ENCODE measurements around the gene LRRC8C.

The LRRC8C gene

GRCh38 chr1:89687254-89687653 is 54.3 kb downstream of the LRRC8C start:
- H3K4me1 ChIP-seq (ENCODE audit: control insufficient read depth, insufficient read depth, low read length, poor library complexity, severe bottlenecking): peaks cover 4% of the 10 kb centered on the region
- no peak overlapping the region for H3K27ac ChIP-seq (ENCODE audit: insufficient read depth, low read length, poor library complexity, severe bottlenecking)

GRCh38 chr1:89688607-89689006 is 55.7 kb downstream of the LRRC8C start:
- H3K4me1 ChIP-seq (ENCODE audit: control insufficient read depth, insufficient read depth, low read length, poor library complexity, severe bottlenecking): peaks cover 16% of the 10 kb centered on the region
- no peak overlapping the region for H3K27ac ChIP-seq (ENCODE audit: insufficient read depth, low read length, poor library complexity, severe bottlenecking)
- no peaks in the 10 kb centered on the region for H3K9me3 ChIP-seq (ENCODE audit: control insufficient read depth, low read length)
- DNase-seq: no peak
- H3K4me3 ChIP-seq (ENCODE audit: insufficient read depth, low read depth, low read length, poor library complexity, severe bottlenecking): no peak overlapping the region
- H3K27me3 ChIP-seq (replicated peaks; ENCODE audit: control insufficient read depth, insufficient read depth, low read length, poor library complexity, severe bottlenecking): no peaks in the 10 kb centered on the region
- H3K36me3 ChIP-seq (ENCODE audit: control insufficient read depth, insufficient read depth, low read length): peaks cover 38% of the 10 kb centered on the region

More at GRCh38 chr1:89687254-89687653, 54.3 kb downstream of the LRRC8C start:
- no peak for DNase-seq
- Histone ChIP-seq H3K27me3 (replicated peaks; ENCODE audit: control insufficient read depth, insufficient read depth, low read length, poor library complexity, severe bottlenecking) (no peaks in the 10 kb centered on the region), H3K9me3 (ENCODE audit: control insufficient read depth, low read length) (no peaks in the 10 kb centered on the region), H3K36me3 (ENCODE audit: control insufficient read depth, insufficient read depth, low read length) (peaks cover 38% of the 10 kb centered on the region), H3K4me3 (ENCODE audit: insufficient read depth, low read depth, low read length, poor library complexity, severe bottlenecking) (no peak overlapping the region)

- Histone ChIP-seq H3K4me1 (ENCODE audit: control insufficient read depth, insufficient read depth, low read length, poor library complexity, severe bottlenecking) (peaks cover 18% of the 10 kb centered on the region), H3K27ac (ENCODE audit: insufficient read depth, low read length, poor library complexity, severe bottlenecking) (no peak overlapping the region), H3K36me3 (ENCODE audit: control insufficient read depth, insufficient read depth, low read length) (peaks cover 38% of the 10 kb centered on the region), H3K4me3 (ENCODE audit: insufficient read depth, low read depth, low read length, poor library complexity, severe bottlenecking) (no peak overlapping the region), H3K9me3 (ENCODE audit: control insufficient read depth, low read length) (no peaks in the 10 kb centered on the region), H3K27me3 (replicated peaks; ENCODE audit: control insufficient read depth, insufficient read depth, low read length, poor library complexity, severe bottlenecking) (no peaks in the 10 kb centered on the region)
- DNase-seq: no peak
Observed at GRCh38 chr1:89689234-89689633, 56.3 kb downstream of the LRRC8C start.

- Histone ChIP-seq H3K9me3 (ENCODE audit: control insufficient read depth, low read length) (no peaks in the 10 kb centered on the region), H3K36me3 (ENCODE audit: control insufficient read depth, insufficient read depth, low read length) (peaks cover 38% of the 10 kb centered on the region), H3K27me3 (replicated peaks; ENCODE audit: control insufficient read depth, insufficient read depth, low read length, poor library complexity, severe bottlenecking) (no peaks in the 10 kb centered on the region), H3K4me3 (ENCODE audit: insufficient read depth, low read depth, low read length, poor library complexity, severe bottlenecking) (no peak overlapping the region), H3K4me1 (ENCODE audit: control insufficient read depth, insufficient read depth, low read length, poor library complexity, severe bottlenecking) (peaks cover 25% of the 10 kb centered on the region), H3K27ac (ENCODE audit: insufficient read depth, low read length, poor library complexity, severe bottlenecking) (no peak overlapping the region)
- DNase-seq: no peak
Observed at GRCh38 chr1:89690595-89690994, 57.7 kb downstream of the LRRC8C start.

GRCh38 chr1:89692601-89693521 is 59.9 kb downstream of the LRRC8C start:
- no peak for DNase-seq
- no peaks in the 10 kb centered on the region for H3K9me3 ChIP-seq (ENCODE audit: control insufficient read depth, low read length)
- peaks cover 20% of the 10 kb centered on the region for H3K36me3 ChIP-seq (ENCODE audit: control insufficient read depth, insufficient read depth, low read length)
- no peak overlapping the region for H3K4me3 ChIP-seq (ENCODE audit: insufficient read depth, low read depth, low read length, poor library complexity, severe bottlenecking)
- H3K4me1 ChIP-seq (ENCODE audit: control insufficient read depth, insufficient read depth, low read length, poor library complexity, severe bottlenecking): peaks cover 42% of the 10 kb centered on the region
- H3K27ac ChIP-seq (ENCODE audit: insufficient read depth, low read length, poor library complexity, severe bottlenecking): peak overlapping the region; percentile 8
- no peaks in the 10 kb centered on the region for H3K27me3 ChIP-seq (replicated peaks; ENCODE audit: control insufficient read depth, insufficient read depth, low read length, poor library complexity, severe bottlenecking)

GRCh38 chr1:89695847-89696246 is 62.9 kb downstream of the LRRC8C start:
- Histone ChIP-seq H3K36me3 (ENCODE audit: control insufficient read depth, insufficient read depth, low read length) (no peaks in the 10 kb centered on the region), H3K4me3 (ENCODE audit: insufficient read depth, low read depth, low read length, poor library complexity, severe bottlenecking) (no peak overlapping the region), H3K9me3 (ENCODE audit: control insufficient read depth, low read length) (no peaks in the 10 kb centered on the region), H3K27ac (ENCODE audit: insufficient read depth, low read length, poor library complexity, severe bottlenecking) (peak overlapping the region; percentile 18), H3K4me1 (ENCODE audit: control insufficient read depth, insufficient read depth, low read length, poor library complexity, severe bottlenecking) (peaks cover 60% of the 10 kb centered on the region), H3K27me3 (replicated peaks; ENCODE audit: control insufficient read depth, insufficient read depth, low read length, poor library complexity, severe bottlenecking) (no peaks in the 10 kb centered on the region)
- no peak for DNase-seq

GRCh38 chr1:89697383-89697782 is 64.5 kb downstream of the LRRC8C start:
- no peak overlapping the region for H3K4me3 ChIP-seq (ENCODE audit: insufficient read depth, low read depth, low read length, poor library complexity, severe bottlenecking)
- H3K27me3 ChIP-seq (replicated peaks; ENCODE audit: control insufficient read depth, insufficient read depth, low read length, poor library complexity, severe bottlenecking): no peaks in the 10 kb centered on the region
- no peak overlapping the region for H3K27ac ChIP-seq (ENCODE audit: insufficient read depth, low read length, poor library complexity, severe bottlenecking)
- peaks cover 7% of the 10 kb centered on the region for H3K36me3 ChIP-seq (ENCODE audit: control insufficient read depth, insufficient read depth, low read length)
- no peak for DNase-seq
- H3K4me1 ChIP-seq (ENCODE audit: control insufficient read depth, insufficient read depth, low read length, poor library complexity, severe bottlenecking): peaks cover 62% of the 10 kb centered on the region
- H3K9me3 ChIP-seq (ENCODE audit: control insufficient read depth, low read length): no peaks in the 10 kb centered on the region

- Histone ChIP-seq H3K27ac (ENCODE audit: insufficient read depth, low read length, poor library complexity, severe bottlenecking) (no peak overlapping the region), H3K9me3 (ENCODE audit: control insufficient read depth, low read length) (no peaks in the 10 kb centered on the region), H3K4me1 (ENCODE audit: control insufficient read depth, insufficient read depth, low read length, poor library complexity, severe bottlenecking) (peaks cover 55% of the 10 kb centered on the region), H3K4me3 (ENCODE audit: insufficient read depth, low read depth, low read length, poor library complexity, severe bottlenecking) (no peak overlapping the region), H3K36me3 (ENCODE audit: control insufficient read depth, insufficient read depth, low read length) (peaks cover 7% of the 10 kb centered on the region), H3K27me3 (replicated peaks; ENCODE audit: control insufficient read depth, insufficient read depth, low read length, poor library complexity, severe bottlenecking) (no peaks in the 10 kb centered on the region)
- no peak for DNase-seq
Observed at GRCh38 chr1:89698020-89698560, 65.2 kb downstream of the LRRC8C start.

GRCh38 chr1:89698624-89699023 is 65.7 kb downstream of the LRRC8C start:
- Histone ChIP-seq H3K27ac (ENCODE audit: insufficient read depth, low read length, poor library complexity, severe bottlenecking) (no peak overlapping the region), H3K9me3 (ENCODE audit: control insufficient read depth, low read length) (no peaks in the 10 kb centered on the region), H3K27me3 (replicated peaks; ENCODE audit: control insufficient read depth, insufficient read depth, low read length, poor library complexity, severe bottlenecking) (no peaks in the 10 kb centered on the region), H3K4me1 (ENCODE audit: control insufficient read depth, insufficient read depth, low read length, poor library complexity, severe bottlenecking) (peaks cover 51% of the 10 kb centered on the region), H3K4me3 (ENCODE audit: insufficient read depth, low read depth, low read length, poor library complexity, severe bottlenecking) (no peak overlapping the region), H3K36me3 (ENCODE audit: control insufficient read depth, insufficient read depth, low read length) (peaks cover 7% of the 10 kb centered on the region)
- no peak for DNase-seq

GRCh38 chr1:89699451-89699986 is 66.6 kb downstream of the LRRC8C start:
- peak overlapping the region; percentile 16 for H3K27ac ChIP-seq (ENCODE audit: insufficient read depth, low read length, poor library complexity, severe bottlenecking)
- H3K36me3 ChIP-seq (ENCODE audit: control insufficient read depth, insufficient read depth, low read length): peaks cover 12% of the 10 kb centered on the region
- peaks cover 49% of the 10 kb centered on the region for H3K4me1 ChIP-seq (ENCODE audit: control insufficient read depth, insufficient read depth, low read length, poor library complexity, severe bottlenecking)
- no peaks in the 10 kb centered on the region for H3K27me3 ChIP-seq (replicated peaks; ENCODE audit: control insufficient read depth, insufficient read depth, low read length, poor library complexity, severe bottlenecking)
- no peak for DNase-seq
- no peaks in the 10 kb centered on the region for H3K9me3 ChIP-seq (ENCODE audit: control insufficient read depth, low read length)
- no peak overlapping the region for H3K4me3 ChIP-seq (ENCODE audit: insufficient read depth, low read depth, low read length, poor library complexity, severe bottlenecking)
